ENCODE data around the gene GLI2.

GLI2 gene

GRCh38 chr2:120771111-120771780 is 35.6 kb downstream of the GLI2 start:
- Histone ChIP-seq H3K36me3 (ENCODE audit: insufficient read depth, low read length) (no peaks in the 10 kb centered on the region), H3K4me1 (ENCODE audit: control insufficient read depth, insufficient read depth, low read length, unreplicated experiment) (peaks cover 38% of the 10 kb centered on the region), H3K27me3 (ENCODE audit: insufficient read depth, low read length) (no peaks in the 10 kb centered on the region), H3K4me3 (ENCODE audit: low read depth, low read length) (peak overlapping the region; percentile 18; the same call in 1 of the 2 replicates), H2AFZ (ENCODE audit: low read length, unreplicated experiment) (no peak overlapping the region), H3K27ac (ENCODE audit: low read depth, low read length) (peak overlapping the region; percentile 74), H3K79me2 (ENCODE audit: control insufficient read depth, insufficient read depth, low read length, unreplicated experiment) (peaks cover 88% of the 10 kb centered on the region)

- peak overlapping the region; percentile 74 for H3K27ac ChIP-seq (ENCODE audit: low read depth, low read length)
- no peak overlapping the region for H2AFZ ChIP-seq (ENCODE audit: low read length, unreplicated experiment)
- peaks cover 88% of the 10 kb centered on the region for H3K79me2 ChIP-seq (ENCODE audit: control insufficient read depth, insufficient read depth, low read length, unreplicated experiment)
- H3K36me3 ChIP-seq (ENCODE audit: insufficient read depth, low read length) = no peaks in the 10 kb centered on the region
- H3K4me1 ChIP-seq (ENCODE audit: control insufficient read depth, insufficient read depth, low read length, unreplicated experiment) = peaks cover 33% of the 10 kb centered on the region
- H3K27me3 ChIP-seq (ENCODE audit: insufficient read depth, low read length) = no peaks in the 10 kb centered on the region
- H3K4me3 ChIP-seq (ENCODE audit: low read depth, low read length) = peak overlapping the region; percentile 2; the same call in 1 of the 2 replicates
These were observed 36.1 kb downstream of the GLI2 start for GRCh38 chr2:120771781-120772208.

GRCh38 chr2:120772261-120772660 is 36.6 kb downstream of the GLI2 start:
- H3K27me3 ChIP-seq (ENCODE audit: insufficient read depth, low read length) = no peaks in the 10 kb centered on the region
- H3K79me2 ChIP-seq (ENCODE audit: control insufficient read depth, insufficient read depth, low read length, unreplicated experiment) = peaks cover 88% of the 10 kb centered on the region
- peak overlapping the region; percentile 74 for H3K27ac ChIP-seq (ENCODE audit: low read depth, low read length)

DNA sequence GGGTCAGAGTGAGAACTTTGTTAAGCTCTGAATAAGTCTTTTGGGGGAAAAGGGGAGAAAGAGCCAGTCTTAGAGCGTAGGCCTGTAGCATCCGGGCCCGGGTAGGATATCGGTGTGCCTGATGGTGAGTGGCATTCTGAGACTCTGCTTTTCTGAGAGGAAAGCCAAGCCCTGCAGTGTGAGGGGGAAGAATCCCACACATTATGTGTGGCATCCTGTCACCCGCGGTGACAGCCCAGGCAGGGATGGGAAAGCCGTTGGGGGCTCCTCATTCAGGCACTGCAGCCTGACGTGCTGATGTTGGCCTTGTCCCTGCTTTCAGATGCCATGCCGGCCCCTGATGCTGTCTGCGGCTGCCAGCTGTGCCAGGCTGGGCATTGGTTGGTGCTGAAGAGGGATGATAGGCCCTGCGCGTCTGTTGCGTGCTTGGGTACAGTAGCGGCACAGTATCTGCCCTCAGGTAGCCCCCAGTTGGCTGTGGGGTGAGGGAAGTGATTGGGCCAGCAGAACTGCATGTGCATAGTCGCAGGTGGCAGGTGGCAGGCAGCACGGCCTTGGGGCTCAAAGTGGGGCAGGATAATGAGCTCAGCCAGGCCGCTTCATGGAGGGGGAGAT is 37.6 kb downstream of the GLI2 start:
- peaks cover 84% of the 10 kb centered on the region for H3K79me2 ChIP-seq (ENCODE audit: control insufficient read depth, insufficient read depth, low read length, unreplicated experiment)
- H3K4me1 ChIP-seq (ENCODE audit: control insufficient read depth, insufficient read depth, low read length, unreplicated experiment) = peaks cover 38% of the 10 kb centered on the region
- no peaks in the 10 kb centered on the region for H3K36me3 ChIP-seq (ENCODE audit: insufficient read depth, low read length)
- H3K27me3 ChIP-seq (ENCODE audit: insufficient read depth, low read length) = no peaks in the 10 kb centered on the region
- H3K27ac ChIP-seq (ENCODE audit: low read depth, low read length) = no peak overlapping the region
- H3K4me3 ChIP-seq (ENCODE audit: low read depth, low read length) = no peak overlapping the region
- no peak overlapping the region for H2AFZ ChIP-seq (ENCODE audit: low read length, unreplicated experiment)

More at GRCh38 chr2:120772261-120772660, 36.6 kb downstream of the GLI2 start:
- no peaks in the 10 kb centered on the region for H3K36me3 ChIP-seq (ENCODE audit: insufficient read depth, low read length)
- H3K4me3 ChIP-seq (ENCODE audit: low read depth, low read length) = no peak overlapping the region
- H2AFZ ChIP-seq (ENCODE audit: low read length, unreplicated experiment) = no peak overlapping the region
- H3K4me1 ChIP-seq (ENCODE audit: control insufficient read depth, insufficient read depth, low read length, unreplicated experiment) = peaks cover 30% of the 10 kb centered on the region

- peaks cover 50% of the 10 kb centered on the region for H3K4me1 ChIP-seq (ENCODE audit: control insufficient read depth, insufficient read depth, low read length, unreplicated experiment)
- H3K79me2 ChIP-seq (ENCODE audit: control insufficient read depth, insufficient read depth, low read length, unreplicated experiment) = peaks cover 87% of the 10 kb centered on the region
- H3K27ac ChIP-seq (ENCODE audit: low read depth, low read length) = no peak overlapping the region
These were observed 39.0 kb downstream of the GLI2 start for GRCh38 chr2:120774557-120775160.

DNA sequence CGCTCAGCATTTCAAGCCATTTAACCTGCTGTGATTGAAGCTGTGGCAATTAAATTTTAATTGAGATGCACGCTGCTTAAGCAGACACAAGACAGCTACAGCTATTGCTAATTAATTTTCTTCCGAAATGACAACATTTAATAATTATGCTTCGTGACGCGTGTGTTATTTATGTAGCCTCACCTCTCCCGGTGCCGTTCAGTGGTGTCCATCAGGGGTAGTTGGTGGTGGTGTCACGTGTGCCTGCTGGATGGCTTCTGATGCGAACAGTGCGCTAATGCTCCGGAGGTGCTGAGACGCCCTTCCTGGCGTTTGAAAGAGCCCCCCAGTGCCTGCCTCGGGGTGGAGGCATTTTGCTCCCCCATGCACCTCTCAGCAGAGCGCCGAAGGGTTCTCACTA is 39.5 kb downstream of the GLI2 start:
- H3K36me3 ChIP-seq (ENCODE audit: insufficient read depth, low read length) = no peaks in the 10 kb centered on the region
- peaks cover 54% of the 10 kb centered on the region for H3K4me1 ChIP-seq (ENCODE audit: control insufficient read depth, insufficient read depth, low read length, unreplicated experiment)
- H3K27me3 ChIP-seq (ENCODE audit: insufficient read depth, low read length) = no peaks in the 10 kb centered on the region
- H3K27ac ChIP-seq (ENCODE audit: low read depth, low read length) = no peak overlapping the region
- H2AFZ ChIP-seq (ENCODE audit: low read length, unreplicated experiment) = no peak overlapping the region
- peaks cover 83% of the 10 kb centered on the region for H3K79me2 ChIP-seq (ENCODE audit: control insufficient read depth, insufficient read depth, low read length, unreplicated experiment)
- H3K4me3 ChIP-seq (ENCODE audit: low read depth, low read length) = no peak overlapping the region

More at GRCh38 chr2:120774557-120775160, 39.0 kb downstream of the GLI2 start:
- Histone ChIP-seq H3K4me3 (ENCODE audit: low read depth, low read length) (no peak overlapping the region), H3K36me3 (ENCODE audit: insufficient read depth, low read length) (no peaks in the 10 kb centered on the region), H3K27me3 (ENCODE audit: insufficient read depth, low read length) (no peaks in the 10 kb centered on the region), H2AFZ (ENCODE audit: low read length, unreplicated experiment) (no peak overlapping the region)

DNA sequence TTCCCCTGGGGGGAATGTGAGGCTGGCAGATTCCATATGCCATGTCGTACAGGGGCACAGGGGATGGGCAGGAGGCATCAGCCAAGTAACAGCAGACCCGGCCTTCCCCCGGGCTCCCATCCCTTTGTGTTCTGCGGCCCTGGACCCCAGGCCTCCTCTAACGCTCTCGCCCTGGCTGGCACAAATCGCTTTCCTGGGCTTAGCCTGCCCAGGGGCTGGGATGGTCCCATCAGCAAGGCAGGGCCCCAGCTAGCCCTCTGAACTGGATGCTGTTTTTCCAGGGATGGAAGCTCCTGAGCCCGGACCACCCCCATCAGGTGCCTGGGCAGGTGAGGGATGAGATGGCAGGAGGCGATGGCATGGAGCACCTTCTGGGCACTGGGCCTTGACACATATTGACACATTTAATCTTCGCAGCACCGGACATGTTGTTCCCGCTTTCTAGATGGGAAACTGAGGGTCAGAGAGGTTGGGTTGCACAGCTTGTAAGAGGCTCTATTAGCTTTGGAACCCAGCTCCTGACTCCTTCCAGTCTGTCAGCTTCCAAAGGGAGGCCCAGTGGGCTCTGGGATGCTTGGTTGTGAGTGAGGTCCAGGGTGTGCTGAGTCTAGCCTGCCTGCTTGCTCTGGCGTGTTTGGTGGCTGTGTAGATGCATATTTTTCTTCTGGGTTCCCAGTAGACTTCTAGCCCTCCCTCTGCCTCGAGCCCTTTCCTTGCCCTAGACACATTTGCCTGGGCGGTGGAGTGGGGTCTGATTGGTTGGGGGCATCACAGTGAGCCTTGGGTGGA is 40.3 kb downstream of the GLI2 start:
- Histone ChIP-seq H3K27ac (ENCODE audit: low read depth, low read length) (no peak overlapping the region), H3K4me1 (ENCODE audit: control insufficient read depth, insufficient read depth, low read length, unreplicated experiment) (peaks cover 50% of the 10 kb centered on the region), H3K27me3 (ENCODE audit: insufficient read depth, low read length) (no peaks in the 10 kb centered on the region), H3K79me2 (ENCODE audit: control insufficient read depth, insufficient read depth, low read length, unreplicated experiment) (peaks cover 81% of the 10 kb centered on the region), H2AFZ (ENCODE audit: low read length, unreplicated experiment) (no peak overlapping the region), H3K4me3 (ENCODE audit: low read depth, low read length) (no peak overlapping the region), H3K36me3 (ENCODE audit: insufficient read depth, low read length) (no peaks in the 10 kb centered on the region)

DNA sequence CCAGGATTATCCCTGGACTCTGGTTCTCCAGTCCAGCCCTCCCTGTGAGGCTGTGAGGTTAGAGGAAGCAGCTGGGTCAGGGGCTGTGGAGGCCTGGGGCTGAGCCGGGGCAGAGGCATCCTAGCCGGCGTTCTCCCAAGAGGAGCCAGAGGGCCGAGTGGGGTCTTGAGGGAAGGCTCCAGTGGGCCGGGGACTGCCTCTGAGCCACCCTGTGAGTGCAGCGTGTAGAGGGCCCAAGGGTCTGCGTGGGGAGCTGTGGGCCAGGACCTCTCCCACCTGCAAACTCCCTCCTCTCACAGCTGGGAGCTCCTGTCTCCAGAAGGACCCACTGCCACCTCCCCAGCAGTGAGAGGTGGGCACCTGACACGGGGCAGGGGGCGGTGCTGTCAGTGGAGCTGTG is 41.0 kb downstream of the GLI2 start:
- H3K4me1 ChIP-seq (ENCODE audit: control insufficient read depth, insufficient read depth, low read length, unreplicated experiment) = peaks cover 43% of the 10 kb centered on the region
- H3K4me3 ChIP-seq (ENCODE audit: low read depth, low read length) = no peak overlapping the region
- peaks cover 81% of the 10 kb centered on the region for H3K79me2 ChIP-seq (ENCODE audit: control insufficient read depth, insufficient read depth, low read length, unreplicated experiment)
- no peak overlapping the region for H3K27ac ChIP-seq (ENCODE audit: low read depth, low read length)
- H3K36me3 ChIP-seq (ENCODE audit: insufficient read depth, low read length) = no peaks in the 10 kb centered on the region
- H2AFZ ChIP-seq (ENCODE audit: low read length, unreplicated experiment) = no peak overlapping the region
- no peaks in the 10 kb centered on the region for H3K27me3 ChIP-seq (ENCODE audit: insufficient read depth, low read length)

DNA sequence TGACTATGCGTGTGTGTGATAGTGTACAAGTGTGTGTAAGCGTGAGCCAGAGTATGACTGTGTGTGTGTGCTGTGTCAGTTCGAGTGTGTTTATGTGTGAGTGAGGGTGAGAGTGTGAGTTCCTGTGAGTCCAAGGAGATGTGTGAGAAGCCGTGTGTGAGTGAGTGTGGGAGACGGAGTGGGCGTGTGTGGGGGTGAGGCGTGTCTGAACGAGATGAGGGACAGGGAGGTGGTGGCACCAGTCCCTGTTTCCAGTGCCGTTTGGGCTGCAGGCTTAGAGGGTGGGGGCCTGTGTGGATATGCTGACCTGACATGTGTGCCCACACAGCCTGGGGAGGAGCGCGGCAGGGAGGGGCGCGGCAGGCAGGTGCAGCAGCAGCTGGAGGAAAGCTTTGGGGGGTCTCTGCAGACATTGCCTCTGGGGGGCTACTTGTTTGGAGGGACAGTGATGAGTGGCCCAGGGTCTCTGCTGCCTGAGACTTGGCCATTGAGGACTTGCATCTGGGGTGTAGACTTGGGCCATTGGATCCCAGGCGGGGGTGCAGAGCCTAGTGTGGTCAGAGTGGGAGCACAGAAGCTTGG is 41.6 kb downstream of the GLI2 start:
- peaks cover 37% of the 10 kb centered on the region for H3K4me1 ChIP-seq (ENCODE audit: control insufficient read depth, insufficient read depth, low read length, unreplicated experiment)
- H3K4me3 ChIP-seq (ENCODE audit: low read depth, low read length) = no peak overlapping the region
- H3K27me3 ChIP-seq (ENCODE audit: insufficient read depth, low read length) = no peaks in the 10 kb centered on the region
- H3K79me2 ChIP-seq (ENCODE audit: control insufficient read depth, insufficient read depth, low read length, unreplicated experiment) = peaks cover 75% of the 10 kb centered on the region
- H3K36me3 ChIP-seq (ENCODE audit: insufficient read depth, low read length) = no peaks in the 10 kb centered on the region
- H3K27ac ChIP-seq (ENCODE audit: low read depth, low read length) = no peak overlapping the region
- H2AFZ ChIP-seq (ENCODE audit: low read length, unreplicated experiment) = no peak overlapping the region

DNA sequence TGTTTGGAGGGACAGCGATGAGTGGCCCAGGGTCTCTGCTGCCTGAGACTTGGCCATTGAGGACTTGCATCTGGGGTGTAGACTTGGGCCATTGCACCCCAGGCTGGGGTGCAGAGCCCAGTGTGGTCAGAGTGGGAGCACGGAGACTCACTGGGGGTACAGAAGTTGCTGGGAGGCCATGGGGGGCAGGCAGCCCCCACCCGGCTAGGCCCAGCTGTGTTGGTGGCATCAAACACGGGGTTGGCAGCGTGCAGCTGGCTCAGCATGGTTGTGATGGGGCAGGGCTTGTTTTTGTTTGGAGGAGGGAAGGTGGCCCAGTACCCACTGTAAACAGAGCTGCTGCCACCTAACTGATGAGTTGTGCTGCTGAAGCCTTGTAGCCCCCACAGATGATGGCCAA is 42.1 kb downstream of the GLI2 start:
- Histone ChIP-seq H3K27ac (ENCODE audit: low read depth, low read length) (no peak overlapping the region), H3K79me2 (ENCODE audit: control insufficient read depth, insufficient read depth, low read length, unreplicated experiment) (peaks cover 75% of the 10 kb centered on the region), H3K27me3 (ENCODE audit: insufficient read depth, low read length) (no peaks in the 10 kb centered on the region), H3K36me3 (ENCODE audit: insufficient read depth, low read length) (no peaks in the 10 kb centered on the region), H2AFZ (ENCODE audit: low read length, unreplicated experiment) (no peak overlapping the region), H3K4me3 (ENCODE audit: low read depth, low read length) (no peak overlapping the region), H3K4me1 (ENCODE audit: control insufficient read depth, insufficient read depth, low read length, unreplicated experiment) (peaks cover 36% of the 10 kb centered on the region)
